ENCODE results near the gene SEMA5A.

SEMA5A gene

GRCh38 chr5:9059920-9060691, 485.8 kb downstream of the SEMA5A start:
- TF ChIP-seq GATA3 (IDR thresholded peaks at IDR 0.05; ENCODE audit: low read depth, low read length), result no peak
- TF ChIP-seq GATA2 (IDR thresholded peaks at IDR 0.05; ENCODE audit: low read depth, low read length), result no peak

GRCh38 chr5:9058666-9059065, 487.2 kb downstream of the SEMA5A start:
- TF ChIP-seq GATA3 (IDR thresholded peaks at IDR 0.05; ENCODE audit: low read depth, low read length) (no peak), GATA2 (IDR thresholded peaks at IDR 0.05; ENCODE audit: low read depth, low read length) (no peak)

GRCh38 chr5:9058161-9058560, 487.7 kb downstream of the SEMA5A start:
- TF ChIP-seq GATA2 (IDR thresholded peaks at IDR 0.05; ENCODE audit: low read depth, low read length), result no peak
- no peak for TF ChIP-seq GATA3 (IDR thresholded peaks at IDR 0.05; ENCODE audit: low read depth, low read length)

DNA sequence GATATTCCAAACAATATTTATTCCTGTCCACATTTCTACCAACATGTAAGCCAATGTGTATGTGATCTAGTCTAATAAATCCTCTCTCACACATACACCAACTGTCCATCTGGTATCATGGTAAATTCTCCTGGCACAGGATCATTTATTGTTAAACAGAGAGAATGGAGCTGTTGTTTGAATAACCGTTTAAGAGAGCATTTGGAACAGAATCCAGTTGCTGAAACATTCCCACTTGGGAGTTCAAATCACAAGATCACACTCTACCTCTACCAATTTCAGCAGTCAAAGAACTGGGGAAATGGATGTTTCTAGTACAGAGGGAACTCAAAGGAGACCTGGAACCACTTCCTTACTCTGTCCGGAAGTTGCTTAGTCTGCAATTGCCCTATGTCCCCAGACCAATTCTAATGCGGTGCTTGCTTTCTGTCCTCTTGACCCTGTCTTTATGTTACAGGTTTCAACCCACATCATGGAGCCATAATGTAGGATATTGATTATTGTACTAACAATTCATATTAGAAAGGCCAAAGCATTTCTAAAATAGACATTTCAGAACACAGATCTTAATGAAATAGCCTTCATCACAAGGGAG, 488.4 kb downstream of the SEMA5A start:
- TF ChIP-seq GATA3 (IDR thresholded peaks at IDR 0.05; ENCODE audit: low read depth, low read length) (no peak), GATA2 (IDR thresholded peaks at IDR 0.05; ENCODE audit: low read depth, low read length) (no peak)

DNA sequence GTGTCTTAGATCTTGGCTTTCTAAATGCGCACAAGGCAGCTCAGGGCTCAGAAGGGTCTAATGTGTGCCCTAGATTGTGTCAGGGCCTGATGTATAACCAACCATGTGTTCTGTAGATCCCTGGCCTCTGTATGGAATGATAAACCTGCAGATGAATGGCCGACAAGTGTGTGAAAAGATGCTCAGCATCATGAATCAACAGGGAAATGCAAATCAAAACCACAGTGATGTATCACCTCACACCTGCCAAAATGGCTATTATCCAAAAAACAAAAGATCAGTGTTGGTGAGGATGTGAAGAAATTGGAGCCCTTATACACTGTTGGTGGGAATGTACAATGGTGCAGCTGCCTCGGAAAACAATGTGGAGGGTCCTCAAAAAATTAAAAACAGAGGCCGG, 489.8 kb downstream of the SEMA5A start:
- TF ChIP-seq GATA3 (IDR thresholded peaks at IDR 0.05; ENCODE audit: low read depth, low read length) (no peak), GATA2 (IDR thresholded peaks at IDR 0.05; ENCODE audit: low read depth, low read length) (no peak)

DNA sequence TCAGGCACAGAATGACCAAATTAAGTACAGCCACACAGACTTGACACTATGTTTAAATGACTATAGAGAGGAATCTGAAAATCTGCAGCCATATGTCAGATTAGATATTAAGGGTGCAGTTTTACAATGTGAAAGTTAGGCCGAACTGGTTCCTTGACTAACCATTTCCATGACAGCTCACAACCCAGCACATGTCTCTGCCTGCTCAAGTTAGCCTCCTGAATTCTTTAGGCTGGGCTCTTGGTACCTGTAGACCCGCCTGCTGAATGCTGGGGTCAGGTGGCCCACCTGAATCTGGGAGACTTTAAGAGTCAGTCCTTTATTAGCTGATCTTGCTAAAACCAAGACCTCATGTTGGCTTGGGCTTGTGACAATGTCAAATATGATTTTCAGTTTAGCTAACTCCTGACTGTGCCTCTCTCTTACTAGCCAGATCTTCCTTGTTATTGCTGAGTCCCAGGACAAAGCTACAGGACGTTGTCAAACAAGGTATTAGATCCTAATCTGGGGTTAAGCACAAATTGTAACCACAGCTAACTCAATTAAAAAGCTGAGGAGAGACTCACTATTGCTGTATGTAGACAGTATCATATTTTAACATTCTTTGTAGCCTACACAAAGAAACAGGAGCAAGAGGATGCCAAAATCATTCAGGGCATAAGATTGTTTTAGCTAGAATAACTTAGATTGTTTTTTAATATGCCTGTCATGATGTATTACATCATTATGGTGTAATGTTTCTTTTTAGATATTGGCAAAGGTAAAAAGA, 490.9 kb downstream of the SEMA5A start:
- no peak for TF ChIP-seq GATA2 (IDR thresholded peaks at IDR 0.05; ENCODE audit: low read depth, low read length)
- TF ChIP-seq GATA3 (IDR thresholded peaks at IDR 0.05; ENCODE audit: low read depth, low read length), result no peak

DNA sequence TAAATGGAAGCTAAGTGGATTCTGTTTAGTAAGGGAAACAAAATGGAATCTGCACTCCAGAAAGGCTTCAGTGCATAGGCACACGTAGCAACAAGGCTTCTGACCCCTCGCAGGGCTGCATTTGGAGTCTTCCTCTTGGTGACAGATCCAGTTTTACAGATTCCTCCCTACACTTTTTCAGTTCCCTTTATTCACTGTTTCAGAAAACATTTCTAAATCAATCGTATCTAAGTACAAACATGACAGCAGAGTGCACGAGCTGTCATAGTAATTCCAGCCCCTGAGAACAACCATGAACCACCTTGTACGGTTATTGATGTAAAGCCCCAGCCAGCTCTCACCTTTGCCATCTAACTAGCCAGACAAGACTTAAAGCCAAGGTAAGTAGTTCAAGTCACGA, 491.6 kb downstream of the SEMA5A start:
- TF ChIP-seq GATA3 (IDR thresholded peaks at IDR 0.05; ENCODE audit: low read depth, low read length) (no peak), GATA2 (IDR thresholded peaks at IDR 0.05; ENCODE audit: low read depth, low read length) (no peak)

DNA sequence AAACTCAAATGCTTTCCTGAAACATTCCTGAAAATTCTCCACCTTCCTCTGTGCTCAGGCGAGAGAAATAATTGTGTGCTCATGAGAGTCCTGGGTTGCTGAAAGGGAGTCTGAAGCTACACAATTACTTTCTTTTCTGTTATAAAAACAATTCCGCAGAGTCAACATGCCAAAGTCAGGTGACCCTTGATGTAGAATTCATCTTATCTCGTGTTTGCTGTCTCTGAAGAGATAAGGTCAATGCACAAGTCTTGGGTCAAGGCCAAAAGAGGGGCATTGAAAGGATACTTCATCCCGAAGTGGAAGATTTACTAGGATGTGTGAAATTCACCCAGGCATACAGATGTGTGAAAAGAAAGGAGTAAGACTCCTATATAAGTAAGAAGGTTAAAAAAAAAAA, 493.5 kb downstream of the SEMA5A start:
- TF ChIP-seq GATA3 (IDR thresholded peaks at IDR 0.05; ENCODE audit: low read depth, low read length) (no peak), GATA2 (IDR thresholded peaks at IDR 0.05; ENCODE audit: low read depth, low read length) (no peak)

- TF ChIP-seq GATA2 (IDR thresholded peaks at IDR 0.05; ENCODE audit: low read depth, low read length) (no peak), GATA3 (IDR thresholded peaks at IDR 0.05; ENCODE audit: low read depth, low read length) (no peak)
Observed at GRCh38 chr5:9051779-9052178, 494.1 kb downstream of the SEMA5A start.

GRCh38 chr5:9047932-9048331, 497.9 kb downstream of the SEMA5A start:
- no peak for TF ChIP-seq GATA3 (IDR thresholded peaks at IDR 0.05; ENCODE audit: low read depth, low read length)
- no peak for TF ChIP-seq GATA2 (IDR thresholded peaks at IDR 0.05; ENCODE audit: low read depth, low read length)

DNA sequence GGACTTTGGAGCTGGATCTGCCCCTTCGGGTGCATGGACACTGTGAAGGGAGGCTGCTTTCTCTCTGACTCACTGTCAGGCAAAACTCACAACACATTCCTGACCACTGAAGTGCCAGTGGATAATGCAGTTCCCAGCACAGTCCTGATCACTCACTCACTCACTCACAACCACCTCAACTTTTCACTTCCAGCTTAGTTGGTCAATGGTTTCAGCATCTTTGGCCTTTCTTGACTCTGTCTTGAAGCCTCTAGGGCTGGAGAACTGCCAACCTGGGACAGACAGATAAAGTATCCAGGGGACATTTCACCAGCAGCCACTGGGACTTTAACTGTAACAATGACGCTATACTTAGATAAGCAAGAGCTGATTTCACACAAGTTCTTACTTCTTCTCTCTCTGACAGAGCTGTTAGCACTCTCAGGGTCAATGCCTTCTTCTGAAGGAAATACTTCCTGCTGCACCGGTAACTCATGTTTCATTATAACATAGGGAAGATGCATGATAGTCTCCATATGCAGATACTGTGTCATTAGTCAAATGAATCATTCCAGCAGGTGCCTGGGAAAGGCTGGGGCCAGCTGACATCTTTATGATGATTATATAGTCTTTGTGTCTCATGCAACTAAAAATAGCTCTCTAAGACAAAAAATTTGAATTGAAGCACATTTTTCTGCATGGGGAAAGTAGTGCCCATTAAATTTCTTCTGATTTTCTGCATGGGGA, 499.0 kb downstream of the SEMA5A start:
- TF ChIP-seq GATA2 (IDR thresholded peaks at IDR 0.05; ENCODE audit: low read depth, low read length) (no peak), GATA3 (IDR thresholded peaks at IDR 0.05; ENCODE audit: low read depth, low read length) (no peak)

DNA sequence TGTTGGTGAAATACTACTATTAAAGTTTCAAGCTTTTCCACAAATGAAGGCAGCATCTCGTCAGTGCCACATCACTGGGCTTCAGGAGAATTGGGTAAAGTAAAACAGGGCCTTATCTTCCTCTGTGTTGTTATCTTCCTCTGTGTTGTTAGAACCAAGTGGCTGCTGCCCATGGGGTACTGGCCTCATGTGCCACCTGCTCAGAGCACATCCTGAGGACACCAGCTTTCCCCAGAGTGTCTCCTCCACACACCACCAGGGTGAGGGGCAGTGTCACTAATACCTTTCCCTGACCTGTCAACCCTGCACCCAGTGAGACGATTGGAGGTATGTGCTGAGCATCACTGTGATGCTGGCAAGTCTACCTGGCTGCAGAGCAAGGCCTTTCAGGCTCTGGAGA, 499.9 kb downstream of the SEMA5A start:
- TF ChIP-seq GATA2 (IDR thresholded peaks at IDR 0.05; ENCODE audit: low read depth, low read length), result no peak
- no peak for TF ChIP-seq GATA3 (IDR thresholded peaks at IDR 0.05; ENCODE audit: low read depth, low read length)

- TF ChIP-seq GATA2 (IDR thresholded peaks at IDR 0.05; ENCODE audit: low read depth, low read length), result no peak
- TF ChIP-seq GATA3 (IDR thresholded peaks at IDR 0.05; ENCODE audit: low read depth, low read length), result no peak
Observed at GRCh38 chr5:9042241-9042640, 503.6 kb downstream of the SEMA5A start.

GRCh38 chr5:9040475-9040874, 505.4 kb downstream of the SEMA5A start:
- TF ChIP-seq GATA3 (IDR thresholded peaks at IDR 0.05; ENCODE audit: low read depth, low read length) (no peak), GATA2 (IDR thresholded peaks at IDR 0.05; ENCODE audit: low read depth, low read length) (no peak)

Measured in SH-SY5Y (cell line).